ENCODE data around the gene NPY4R2.
"Not testable (repeated sequence)": the region's sequence is repeated elsewhere in the genome, so short reads cannot be mapped to it uniquely, and the experiment has no call there.

DNA sequence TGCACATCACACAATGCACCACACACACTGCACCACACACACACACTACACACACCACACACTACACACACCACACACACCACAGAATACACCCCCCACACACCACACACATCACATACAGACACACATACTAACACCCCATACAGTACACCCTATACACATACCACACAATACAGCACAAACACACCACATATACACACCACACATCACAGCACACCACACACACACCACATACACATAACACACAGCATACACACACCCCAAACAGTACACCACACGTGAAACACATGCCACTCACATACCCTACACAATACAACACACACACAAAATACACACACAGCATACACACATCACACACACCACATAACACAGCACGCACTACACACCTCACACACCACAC is 23.9 kb upstream of the NPY4R2 start:
- TF ChIP-seq, protein P1, sequence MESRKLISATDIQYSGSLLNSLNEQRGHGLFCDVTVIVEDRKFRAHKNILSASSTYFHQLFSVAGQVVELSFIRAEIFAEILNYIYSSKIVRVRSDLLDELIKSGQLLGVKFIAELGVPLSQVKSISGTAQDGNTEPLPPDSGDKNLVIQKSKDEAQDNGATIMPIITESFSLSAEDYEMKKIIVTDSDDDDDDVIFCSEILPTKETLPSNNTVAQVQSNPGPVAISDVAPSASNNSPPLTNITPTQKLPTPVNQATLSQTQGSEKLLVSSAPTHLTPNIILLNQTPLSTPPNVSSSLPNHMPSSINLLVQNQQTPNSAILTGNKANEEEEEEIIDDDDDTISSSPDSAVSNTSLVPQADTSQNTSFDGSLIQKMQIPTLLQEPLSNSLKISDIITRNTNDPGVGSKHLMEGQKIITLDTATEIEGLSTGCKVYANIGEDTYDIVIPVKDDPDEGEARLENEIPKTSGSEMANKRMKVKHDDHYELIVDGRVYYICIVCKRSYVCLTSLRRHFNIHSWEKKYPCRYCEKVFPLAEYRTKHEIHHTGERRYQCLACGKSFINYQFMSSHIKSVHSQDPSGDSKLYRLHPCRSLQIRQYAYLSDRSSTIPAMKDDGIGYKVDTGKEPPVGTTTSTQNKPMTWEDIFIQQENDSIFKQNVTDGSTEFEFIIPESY (IDR thresholded peaks at IDR 0.05) = not testable (repeated sequence)
- TF ChIP-seq, protein P2, sequence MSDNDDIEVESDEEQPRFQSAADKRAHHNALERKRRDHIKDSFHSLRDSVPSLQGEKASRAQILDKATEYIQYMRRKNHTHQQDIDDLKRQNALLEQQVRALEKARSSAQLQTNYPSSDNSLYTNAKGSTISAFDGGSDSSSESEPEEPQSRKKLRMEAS (IDR thresholded peaks at IDR 0.05) = not testable (repeated sequence)
- TF ChIP-seq, protein P3, sequence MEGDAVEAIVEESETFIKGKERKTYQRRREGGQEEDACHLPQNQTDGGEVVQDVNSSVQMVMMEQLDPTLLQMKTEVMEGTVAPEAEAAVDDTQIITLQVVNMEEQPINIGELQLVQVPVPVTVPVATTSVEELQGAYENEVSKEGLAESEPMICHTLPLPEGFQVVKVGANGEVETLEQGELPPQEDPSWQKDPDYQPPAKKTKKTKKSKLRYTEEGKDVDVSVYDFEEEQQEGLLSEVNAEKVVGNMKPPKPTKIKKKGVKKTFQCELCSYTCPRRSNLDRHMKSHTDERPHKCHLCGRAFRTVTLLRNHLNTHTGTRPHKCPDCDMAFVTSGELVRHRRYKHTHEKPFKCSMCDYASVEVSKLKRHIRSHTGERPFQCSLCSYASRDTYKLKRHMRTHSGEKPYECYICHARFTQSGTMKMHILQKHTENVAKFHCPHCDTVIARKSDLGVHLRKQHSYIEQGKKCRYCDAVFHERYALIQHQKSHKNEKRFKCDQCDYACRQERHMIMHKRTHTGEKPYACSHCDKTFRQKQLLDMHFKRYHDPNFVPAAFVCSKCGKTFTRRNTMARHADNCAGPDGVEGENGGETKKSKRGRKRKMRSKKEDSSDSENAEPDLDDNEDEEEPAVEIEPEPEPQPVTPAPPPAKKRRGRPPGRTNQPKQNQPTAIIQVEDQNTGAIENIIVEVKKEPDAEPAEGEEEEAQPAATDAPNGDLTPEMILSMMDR (IDR thresholded peaks at IDR 0.05; ENCODE audit: low read depth, low read length, missing input control) = not testable (repeated sequence)
- TF ChIP-seq REST (IDR thresholded peaks at IDR 0.05); SP1 (IDR thresholded peaks at IDR 0.05); RXRA (IDR thresholded peaks at IDR 0.05); HNF4A (conservative IDR thresholded peaks at IDR 0.05); FOXA1 (IDR thresholded peaks at IDR 0.05); EGR1 (IDR thresholded peaks at IDR 0.05; ENCODE audit: low read depth in 2 of 2); JUND (IDR thresholded peaks at IDR 0.05): not testable (repeated sequence)
